ENCODE data around the gene CHAF1A.

CHAF1A gene

GRCh38 chr19:4402171-4403004 is at the start of gene CHAF1A:
TSS of gene CHAF1A (plus strand) at chr19:4402640. CDS start at chr19:4402763, 123 bp downstream.
- H4K20me1 ChIP-seq (ENCODE audit: insufficient read depth, low read length, poor library complexity, severe bottlenecking) = peaks cover 66% of the 10 kb centered on the region
- peak within 1 kb of the TSS; percentile 93 for H3K4me2 ChIP-seq (ENCODE audit: low read depth, low read length, poor library complexity, severe bottlenecking)
- peak within 1 kb of the TSS; percentile 99 for H3K4me3 ChIP-seq (ENCODE audit: low read length, poor library complexity, severe bottlenecking)
- H3K36me3 ChIP-seq (ENCODE audit: insufficient read depth, low read length) = peaks cover 8% of the 10 kb centered on the region; the same call in 1 of the 2 replicates
- H3K27me3 ChIP-seq (ENCODE audit: insufficient read depth, low read length, poor library complexity, severe bottlenecking) = peaks cover 5% of the 10 kb centered on the region
- H3K9ac ChIP-seq (ENCODE audit: low read depth, low read length, poor library complexity, severe bottlenecking) = peak within 1 kb of the TSS; percentile 99
- no peaks in the 10 kb centered on the region for H3K9me2 ChIP-seq (replicated peaks; ENCODE audit: low read depth, low read length)
- peaks cover 45% of the 10 kb centered on the region for H3K4me1 ChIP-seq (ENCODE audit: insufficient read depth, low read length, poor library complexity, severe bottlenecking)
- peaks cover 78% of the 10 kb centered on the region for H3K79me2 ChIP-seq (ENCODE audit: insufficient read depth, low read length)
- H3K9me3 ChIP-seq (ENCODE audit: insufficient read depth, low read depth, low read length) = no peaks in the 10 kb centered on the region
- peak within 1 kb of the TSS; percentile 69 for H2AFZ ChIP-seq (ENCODE audit: low read length)
- TF ChIP-seq CTCF (conservative IDR thresholded peaks at IDR 0.05; ENCODE audit: low read length) (no peak), EZH2phosphoT487 (IDR thresholded peaks at IDR 0.05; ENCODE audit: borderline replicate concordance) (no peak)
- no peaks in the 10 kb centered on the region for H3F3A ChIP-seq (ENCODE audit: low read depth)

- Histone ChIP-seq H3K9me3 (ENCODE audit: insufficient read depth, low read depth, low read length) (no peaks in the 10 kb centered on the region), H3K4me2 (ENCODE audit: low read depth, low read length, poor library complexity, severe bottlenecking) (no peak overlapping the region), H3K4me3 (ENCODE audit: low read length, poor library complexity, severe bottlenecking) (no peak overlapping the region), H3K79me2 (ENCODE audit: insufficient read depth, low read length) (no peaks in the 10 kb centered on the region), H3K9me2 (replicated peaks; ENCODE audit: low read depth, low read length) (no peaks in the 10 kb centered on the region), H4K20me1 (ENCODE audit: insufficient read depth, low read length, poor library complexity, severe bottlenecking) (peaks cover 3% of the 10 kb centered on the region), H3K4me1 (ENCODE audit: insufficient read depth, low read length, poor library complexity, severe bottlenecking) (no peaks in the 10 kb centered on the region), H3K9ac (ENCODE audit: low read depth, low read length, poor library complexity, severe bottlenecking) (no peak overlapping the region), H2AFZ (ENCODE audit: low read length) (no peak overlapping the region), H3K27me3 (ENCODE audit: insufficient read depth, low read length, poor library complexity, severe bottlenecking) (no peaks in the 10 kb centered on the region), H3K36me3 (ENCODE audit: insufficient read depth, low read length) (no peaks in the 10 kb centered on the region), H3F3A (ENCODE audit: low read depth) (no peaks in the 10 kb centered on the region)
- TF ChIP-seq CTCF (conservative IDR thresholded peaks at IDR 0.05; ENCODE audit: low read length) = peak; percentile 69
- TF ChIP-seq EZH2phosphoT487 (IDR thresholded peaks at IDR 0.05; ENCODE audit: borderline replicate concordance) = no peak
Observed at GRCh38 chr19:4352701-4353121, 49.7 kb upstream of the CHAF1A start.

- peaks cover 8% of the 10 kb centered on the region; the same call in 1 of the 2 replicates for H3K36me3 ChIP-seq (ENCODE audit: insufficient read depth, low read length)
- H3K9me2 ChIP-seq (replicated peaks; ENCODE audit: low read depth, low read length) = no peaks in the 10 kb centered on the region
- H3K4me2 ChIP-seq (ENCODE audit: low read depth, low read length, poor library complexity, severe bottlenecking) = no peak overlapping the region
- no peaks in the 10 kb centered on the region for H3K27me3 ChIP-seq (ENCODE audit: insufficient read depth, low read length, poor library complexity, severe bottlenecking)
- TF ChIP-seq EZH2phosphoT487 (IDR thresholded peaks at IDR 0.05; ENCODE audit: borderline replicate concordance) = no peak
- no peak for TF ChIP-seq CTCF (conservative IDR thresholded peaks at IDR 0.05; ENCODE audit: low read length)
- no peak overlapping the region for H3K9ac ChIP-seq (ENCODE audit: low read depth, low read length, poor library complexity, severe bottlenecking)
- H3K4me1 ChIP-seq (ENCODE audit: insufficient read depth, low read length, poor library complexity, severe bottlenecking) = no peaks in the 10 kb centered on the region
- no peaks in the 10 kb centered on the region for H3K79me2 ChIP-seq (ENCODE audit: insufficient read depth, low read length)
- no peaks in the 10 kb centered on the region for H3F3A ChIP-seq (ENCODE audit: low read depth)
- H4K20me1 ChIP-seq (ENCODE audit: insufficient read depth, low read length, poor library complexity, severe bottlenecking) = peaks cover 3% of the 10 kb centered on the region
- no peak overlapping the region for H3K4me3 ChIP-seq (ENCODE audit: low read length, poor library complexity, severe bottlenecking)
- H3K9me3 ChIP-seq (ENCODE audit: insufficient read depth, low read depth, low read length) = no peaks in the 10 kb centered on the region
- no peak overlapping the region for H2AFZ ChIP-seq (ENCODE audit: low read length)
Observed at GRCh38 chr19:4354282-4354681, 48.2 kb upstream of the CHAF1A start.
